Loucy (cell line): ENCODE data around the gene CCBE1.

Experiments
- EZH2phosphoT487 ChIP-seq: fragments of 200-600 bp; IDR thresholded peaks from 2 replicates; pipeline ENCODE4 v1.6.1; 2018; ENCODE audit warnings: antibody characterized with exemption, mild to moderate bottlenecking, moderate library complexity, borderline replicate concordance
- TF ChIP-seq, protein P1 (sequence below): fragments of 200-600 bp; sonication (generic); conservative IDR thresholded peaks from 2 replicates; pipeline ENCODE4 v1.5.1; 2014; ENCODE audit warnings: mild to moderate bottlenecking, antibody characterized with exemption, low read length

GRCh38 chr18:59563176-59563785, 133.9 kb downstream of the CCBE1 start:
- TF ChIP-seq, protein P1, sequence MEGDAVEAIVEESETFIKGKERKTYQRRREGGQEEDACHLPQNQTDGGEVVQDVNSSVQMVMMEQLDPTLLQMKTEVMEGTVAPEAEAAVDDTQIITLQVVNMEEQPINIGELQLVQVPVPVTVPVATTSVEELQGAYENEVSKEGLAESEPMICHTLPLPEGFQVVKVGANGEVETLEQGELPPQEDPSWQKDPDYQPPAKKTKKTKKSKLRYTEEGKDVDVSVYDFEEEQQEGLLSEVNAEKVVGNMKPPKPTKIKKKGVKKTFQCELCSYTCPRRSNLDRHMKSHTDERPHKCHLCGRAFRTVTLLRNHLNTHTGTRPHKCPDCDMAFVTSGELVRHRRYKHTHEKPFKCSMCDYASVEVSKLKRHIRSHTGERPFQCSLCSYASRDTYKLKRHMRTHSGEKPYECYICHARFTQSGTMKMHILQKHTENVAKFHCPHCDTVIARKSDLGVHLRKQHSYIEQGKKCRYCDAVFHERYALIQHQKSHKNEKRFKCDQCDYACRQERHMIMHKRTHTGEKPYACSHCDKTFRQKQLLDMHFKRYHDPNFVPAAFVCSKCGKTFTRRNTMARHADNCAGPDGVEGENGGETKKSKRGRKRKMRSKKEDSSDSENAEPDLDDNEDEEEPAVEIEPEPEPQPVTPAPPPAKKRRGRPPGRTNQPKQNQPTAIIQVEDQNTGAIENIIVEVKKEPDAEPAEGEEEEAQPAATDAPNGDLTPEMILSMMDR: no peak
- TF ChIP-seq EZH2phosphoT487: no peak
